Fibroblast of peridontal ligament (primary cell): Measurements from ENCODE around the gene KCTD16.

Experiments
- DNase-seq: peaks from one replicate; pipeline ENCODE4 v3.0.0-alpha.2; 2010; ENCODE audit errors: extremely low read depth

KCTD16 gene

GRCh38 chr5:144458216-144458615, 287.5 kb downstream of the KCTD16 start:
- DNase-seq, result no peak

- DNase-seq, result no peak
These were observed 289.9 kb downstream of the KCTD16 start for GRCh38 chr5:144460600-144460999.

GRCh38 chr5:144462577-144462976, 291.9 kb downstream of the KCTD16 start:
- DNase-seq, result no peak

- DNase-seq, result no peak
These were observed 293.0 kb downstream of the KCTD16 start for GRCh38 chr5:144463481-144464223.

- DNase-seq, result no peak
These were observed 293.6 kb downstream of the KCTD16 start for GRCh38 chr5:144464306-144464705.

GRCh38 chr5:144465441-144465840, 294.8 kb downstream of the KCTD16 start:
- no peak for DNase-seq

- peak; percentile 70 for DNase-seq
These were observed 297.1 kb downstream of the KCTD16 start for GRCh38 chr5:144467792-144468191.

- DNase-seq, result no peak
These were observed 297.9 kb downstream of the KCTD16 start for GRCh38 chr5:144468571-144468970.

- DNase-seq, result peak; percentile 40
These were observed 298.4 kb downstream of the KCTD16 start for GRCh38 chr5:144469106-144469505.

- no peak for DNase-seq
These were observed 301.5 kb downstream of the KCTD16 start for GRCh38 chr5:144472221-144472620.

GRCh38 chr5:144473650-144474049, 303.0 kb downstream of the KCTD16 start:
- no peak for DNase-seq

- no peak for DNase-seq
These were observed 307.9 kb downstream of the KCTD16 start for GRCh38 chr5:144478565-144478964.

- DNase-seq, result no peak
These were observed 311.2 kb downstream of the KCTD16 start for GRCh38 chr5:144481861-144482260.

GRCh38 chr5:144484124-144484897, 313.6 kb downstream of the KCTD16 start:
- peak; percentile 68 for DNase-seq

GRCh38 chr5:144485540-144485939, 314.9 kb downstream of the KCTD16 start:
- DNase-seq, result no peak

GRCh38 chr5:144487207-144487606, 316.5 kb downstream of the KCTD16 start:
- DNase-seq, result no peak

GRCh38 chr5:144487761-144488160, 317.1 kb downstream of the KCTD16 start:
- DNase-seq, result peak; percentile 33

GRCh38 chr5:144503123-144503522, 332.4 kb downstream of the KCTD16 start:
- DNase-seq, result no peak

- DNase-seq, result no peak
These were observed 334.4 kb downstream of the KCTD16 start for GRCh38 chr5:144504929-144505577.

- DNase-seq, result peak; percentile 7
These were observed 340.3 kb downstream of the KCTD16 start for GRCh38 chr5:144510845-144511579.

- DNase-seq, result no peak
These were observed 341.0 kb downstream of the KCTD16 start for GRCh38 chr5:144511580-144512072.

GRCh38 chr5:144522698-144523097, 352.0 kb downstream of the KCTD16 start:
- DNase-seq, result no peak
